H1 (cell line): ENCODE results near the gene TACC2. TPM values are rescaled to one million over a fixed set of nuclear protein-coding genes. Genes with fewer than 3 reads are reported as not detected.

Experiments used
- CEBPB ChIP-seq: IDR thresholded peaks from 2 replicates; pipeline ENCODE4 v1.6.1; 2012; ENCODE audit warnings: low read depth, low read length
- CTBP2 ChIP-seq: IDR thresholded peaks from 2 replicates; pipeline ENCODE4 v1.7.0; 2011; ENCODE audit warnings: borderline replicate concordance, mild to moderate bottlenecking, moderate library complexity, mixed read lengths, low read length; ENCODE audit not compliant: insufficient read depth, insufficient read length
- EGR1 ChIP-seq: IDR thresholded peaks from 2 replicates; pipeline ENCODE4 v1.6.1; 2011; ENCODE audit warnings: low read depth, low read length, borderline replicate concordance
- GABPA ChIP-seq: IDR thresholded peaks from 2 replicates; pipeline ENCODE4 v1.6.1; 2011; ENCODE audit warnings: mild to moderate bottlenecking, low read length, moderate library complexity, borderline replicate concordance; ENCODE audit not compliant: insufficient read depth
- POLR2AphosphoS5 ChIP-seq: IDR thresholded peaks from 2 replicates; pipeline ENCODE4 v1.6.1; 2011; ENCODE audit warnings: low read depth, low read length
- POU5F1 ChIP-seq: IDR thresholded peaks from 2 replicates; pipeline ENCODE4 v1.6.1; 2011; ENCODE audit warnings: low read depth, mild to moderate bottlenecking, low read length, moderate library complexity
- RFX5 ChIP-seq: IDR thresholded peaks from 2 replicates; pipeline ENCODE4 v1.6.1; 2011; ENCODE audit warnings: low read depth, low read length, improper control_type of control experiment, borderline replicate concordance
- TEAD4 ChIP-seq: IDR thresholded peaks from 2 replicates; pipeline ENCODE4 v1.6.1; 2012; ENCODE audit warnings: low read depth, low read length, inconsistent platforms, mixed read lengths
- ZNF274 ChIP-seq: IDR thresholded peaks from 2 replicates; pipeline ENCODE4 v1.7.0; 2012; ENCODE audit warnings: low read length, borderline replicate concordance; ENCODE audit errors: extremely low read depth
- polyA plus RNA-seq, 7 experiments: library from polyadenylated mRNA; depleted of rRNA in 3 of 7; stranded (reverse) in 5 of 7; unstranded in 2 of 7; fragments of >200 nt in 5 of 7; fragments of 200-250 nt in 2 of 7; gene quantifications; 1 replicate in 5 of 7; 2 replicates in 1 of 7; 4 replicates in 1 of 7; pipeline versions ENCODE4 v1.2.1 to v1.2.3, GENCODE V29; 2011 to 2013; ENCODE audit warnings: missing spikeins in 2 of 7, mixed read lengths in 2 of 7
- total RNA-seq: library from RNA; stranded (reverse); fragmentation: NEBNext Ultra II Directional; extraction: Animal tissue kit (Norgen Biotek cat#: 25700); gene quantifications from 2 replicates; pipeline ENCODE4 v1.2.1, GENCODE V29; 2021
- TF ChIP-seq, protein P1 (sequence below): IDR thresholded peaks from 2 replicates; pipeline ENCODE4 v1.6.1; 2011; ENCODE audit warnings: low read length, improper control_type of control experiment

Gene TACC2
- total and polyA plus RNA-seq, 2 of the 8 experiments (the other 6 are each of a cell fraction or from before 2014, with no cell fraction given) = 21.2 to 46.6 TPM

DNA sequence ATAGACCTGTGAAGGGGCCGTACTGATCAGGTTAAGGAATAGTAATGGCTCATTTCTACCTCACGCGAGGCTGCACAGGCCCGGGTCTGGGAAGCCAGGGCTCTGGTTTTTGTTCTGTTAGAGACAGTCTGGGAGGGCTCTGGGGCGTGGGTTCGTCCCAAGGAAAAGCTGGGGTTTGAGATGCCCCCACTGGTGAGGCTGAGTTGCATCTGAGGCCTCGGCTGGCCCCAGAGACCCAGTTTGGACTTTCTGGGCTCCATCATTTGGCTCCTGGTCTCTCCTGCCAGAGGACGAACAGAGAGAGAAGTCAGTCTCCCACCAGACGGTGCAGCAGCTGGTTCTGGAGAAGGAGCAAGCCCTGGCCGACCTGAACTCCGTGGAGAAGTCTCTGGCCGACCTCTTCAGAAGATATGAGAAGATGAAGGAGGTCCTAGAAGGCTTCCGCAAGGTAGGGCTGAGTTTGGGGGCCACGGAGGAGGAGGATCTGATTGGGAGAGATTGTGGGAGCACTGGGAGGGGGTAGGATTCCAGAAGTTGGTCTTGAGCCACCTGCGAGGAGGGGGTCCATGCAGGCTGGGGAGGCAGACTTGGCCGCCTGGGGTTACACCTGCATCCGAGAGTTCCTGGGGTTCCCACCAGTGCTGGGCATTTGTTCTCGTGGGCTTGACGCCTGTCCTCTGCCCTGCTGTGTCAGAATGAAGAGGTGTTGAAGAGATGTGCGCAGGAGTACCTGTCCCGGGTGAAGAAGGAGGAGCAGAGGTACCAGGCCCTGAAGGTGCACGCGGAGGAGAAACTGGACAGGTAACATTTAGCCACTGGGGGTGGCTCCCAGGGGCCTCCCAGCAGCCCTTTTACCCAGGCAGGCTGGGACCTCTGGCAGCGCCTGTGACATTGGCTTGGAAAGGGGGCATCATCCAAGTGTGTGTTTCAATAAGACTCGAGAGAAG, 259.7 kb downstream of the TACC2 start (continued):
- TF ChIP-seq POU5F1 (no peak), POLR2AphosphoS5 (no peak), GABPA (no peak), TEAD4 (no peak), ZNF274 (no peak), CTBP2 (no peak), EGR1 (no peak), CEBPB (no peak), RFX5 (no peak)
- TF ChIP-seq, protein P1, sequence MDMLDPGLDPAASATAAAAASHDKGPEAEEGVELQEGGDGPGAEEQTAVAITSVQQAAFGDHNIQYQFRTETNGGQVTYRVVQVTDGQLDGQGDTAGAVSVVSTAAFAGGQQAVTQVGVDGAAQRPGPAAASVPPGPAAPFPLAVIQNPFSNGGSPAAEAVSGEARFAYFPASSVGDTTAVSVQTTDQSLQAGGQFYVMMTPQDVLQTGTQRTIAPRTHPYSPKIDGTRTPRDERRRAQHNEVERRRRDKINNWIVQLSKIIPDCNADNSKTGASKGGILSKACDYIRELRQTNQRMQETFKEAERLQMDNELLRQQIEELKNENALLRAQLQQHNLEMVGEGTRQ = no peak
